Measurements from ENCODE around the gene WFDC12. TPM values are rescaled to one million over a fixed set of nuclear protein-coding genes. Genes with fewer than 3 reads are reported as not detected.
A peak's percentile ranks its signal among the peaks of the same experiment; 100 is the strongest.

The WFDC12 gene
- total RNA-seq, 1 experiment from 2014 or later = not detected

- intact Hi-C loops (cut with micrococcal nuclease) = no loop called here
- BruUV-seq (replicated peaks) = no TSS peak
- ChIA-PET CTCF (interaction anchor here (0.6 to 1.3 kb wide), 2 partner anchors 10 to 17 kb away, joined by 4 to 5 read pairs; no protein-coding TSS in a partner anchor), POLR2A (ENCODE audit: unreplicated experiment) (no interaction called here)
- Histone ChIP-seq H3K9ac (ENCODE audit: low read length) (no peak overlapping the region), H3K36me3 (ENCODE audit: low read depth, low read length) (no peaks in the 10 kb centered on the region), H2AFZ (ENCODE audit: low read length) (no peak overlapping the region), H3K4me2 (ENCODE audit: low read length) (no peak overlapping the region; the same call in 1 of the 2 replicates), H3K4me3 (ENCODE audit: low read length) (no peak overlapping the region), H3K27ac (ENCODE audit: low read length) (no peak overlapping the region), H3F3A (ENCODE audit: low read length, unreplicated experiment) (no peaks in the 10 kb centered on the region), H3K9me3 (ENCODE audit: low read length) (no peaks in the 10 kb centered on the region), H4K20me1 (ENCODE audit: low read length) (no peaks in the 10 kb centered on the region), H3K4me1 (ENCODE audit: insufficient read depth, low read length) (peaks cover 10% of the 10 kb centered on the region; the same call in 1 of the 2 replicates), H3K9me2 (replicated peaks; ENCODE audit: low read length) (no peaks in the 10 kb centered on the region), H3K27me3 (ENCODE audit: low read length) (no peaks in the 10 kb centered on the region), H3K79me2 (ENCODE audit: low read length) (no peaks in the 10 kb centered on the region)
- TF ChIP-seq CTCF (conservative IDR thresholded peaks at IDR 0.05; ENCODE audit: low read depth, low read length) = no peak
- TF ChIP-seq EZH2phosphoT487 (IDR thresholded peaks at IDR 0.05; ENCODE audit: borderline replicate concordance, low read length) = no peak
- TF ChIP-seq EZH2 (IDR thresholded peaks at IDR 0.05; ENCODE audit: low read length, unreplicated experiment) = no peak
- ATAC-seq (peak; percentile 98), DNase-seq (peak; percentile 77)
These were observed 3.8 kb upstream of the WFDC12 start for GRCh38 chr20:45128099-45128498.

- Histone ChIP-seq H3K4me2 (ENCODE audit: low read length) (no peak overlapping the region), H3K79me2 (ENCODE audit: low read length) (no peaks in the 10 kb centered on the region), H3F3A (ENCODE audit: low read length, unreplicated experiment) (no peaks in the 10 kb centered on the region), H3K9ac (ENCODE audit: low read length) (no peak overlapping the region), H3K4me3 (ENCODE audit: low read length) (no peak overlapping the region), H2AFZ (ENCODE audit: low read length) (no peak overlapping the region), H3K36me3 (ENCODE audit: low read depth, low read length) (no peaks in the 10 kb centered on the region), H3K4me1 (ENCODE audit: insufficient read depth, low read length) (no peaks in the 10 kb centered on the region), H3K27me3 (ENCODE audit: low read length) (no peaks in the 10 kb centered on the region), H3K27ac (ENCODE audit: low read length) (no peak overlapping the region), H3K9me3 (ENCODE audit: low read length) (no peaks in the 10 kb centered on the region), H4K20me1 (ENCODE audit: low read length) (no peaks in the 10 kb centered on the region), H3K9me2 (replicated peaks; ENCODE audit: low read length) (no peaks in the 10 kb centered on the region)
- no peak for ATAC-seq
- no TSS peak for BruUV-seq (replicated peaks)
- intact Hi-C loops (cut with micrococcal nuclease) = no loop called here
- POLR2A ChIA-PET (ENCODE audit: unreplicated experiment) = no interaction called here
- CTCF ChIA-PET = interaction anchor here (0.6 kb wide), 1 partner anchor 210 kb away, joined by 3 read pairs; no protein-coding TSS in a partner anchor
- no peak for DNase-seq
- no peak for TF ChIP-seq CTCF (conservative IDR thresholded peaks at IDR 0.05; ENCODE audit: low read depth, low read length)
- TF ChIP-seq EZH2 (IDR thresholded peaks at IDR 0.05; ENCODE audit: low read length, unreplicated experiment) = no peak
- no peak for TF ChIP-seq EZH2phosphoT487 (IDR thresholded peaks at IDR 0.05; ENCODE audit: borderline replicate concordance, low read length)
These were observed 2.9 kb downstream of the WFDC12 start for GRCh38 chr20:45121388-45121787.

- POLR2A ChIA-PET (ENCODE audit: unreplicated experiment) = no interaction called here
- no peak for ATAC-seq
These were observed 4.6 kb downstream of the WFDC12 start for GRCh38 chr20:45119556-45120266.

More at GRCh38 chr20:45119556-45120266, 4.6 kb downstream of the WFDC12 start:
- Histone ChIP-seq H3K27me3 (ENCODE audit: low read length) (no peaks in the 10 kb centered on the region), H3K9me3 (ENCODE audit: low read length) (no peaks in the 10 kb centered on the region), H3K27ac (ENCODE audit: low read length) (no peak overlapping the region), H4K20me1 (ENCODE audit: low read length) (no peaks in the 10 kb centered on the region), H3K4me3 (ENCODE audit: low read length) (no peak overlapping the region), H3K4me1 (ENCODE audit: insufficient read depth, low read length) (no peaks in the 10 kb centered on the region), H3F3A (ENCODE audit: low read length, unreplicated experiment) (no peaks in the 10 kb centered on the region), H3K9me2 (replicated peaks; ENCODE audit: low read length) (no peaks in the 10 kb centered on the region), H2AFZ (ENCODE audit: low read length) (no peak overlapping the region), H3K9ac (ENCODE audit: low read length) (no peak overlapping the region), H3K79me2 (ENCODE audit: low read length) (no peaks in the 10 kb centered on the region), H3K36me3 (ENCODE audit: low read depth, low read length) (no peaks in the 10 kb centered on the region), H3K4me2 (ENCODE audit: low read length) (no peak overlapping the region)
- CTCF ChIA-PET = no interaction called here
- no peak for TF ChIP-seq EZH2 (IDR thresholded peaks at IDR 0.05; ENCODE audit: low read length, unreplicated experiment)
- BruUV-seq (replicated peaks) = no TSS peak
- no peak for DNase-seq
- intact Hi-C loops (cut with micrococcal nuclease) = no loop called here
